ENCODE data around the gene GDAP1L1.

Gene GDAP1L1
- total RNA-seq, result 0.09 to 0.12 reads per million in 2 experiments

DNA sequence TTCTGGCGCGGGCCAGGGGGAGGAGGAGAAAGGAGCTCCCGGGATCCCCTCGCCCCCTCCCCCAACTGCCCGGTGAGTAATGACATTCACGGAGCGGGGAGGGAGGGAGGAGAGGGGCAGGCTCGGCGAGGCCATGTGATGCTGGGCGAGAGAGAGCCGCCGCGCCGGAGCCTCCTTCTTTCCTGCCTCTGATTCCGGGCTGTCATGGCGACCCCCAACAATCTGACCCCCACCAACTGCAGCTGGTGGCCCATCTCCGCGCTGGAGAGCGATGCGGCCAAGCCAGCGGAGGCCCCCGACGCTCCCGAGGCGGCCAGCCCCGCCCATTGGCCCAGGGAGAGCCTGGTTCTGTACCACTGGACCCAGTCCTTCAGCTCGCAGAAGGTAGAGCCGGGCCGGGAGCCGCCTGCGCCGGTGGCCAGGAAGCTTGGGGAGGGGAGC, at the start of gene GDAP1L1:
GDAP1L1 (plus strand) TSS at position 178 of the 441 bp plus-strand sequence; CDS start at position 205, 27 bp downstream.
- no peak for DNase-seq (ENCODE audit: low read depth)

- no peak for DNase-seq (ENCODE audit: low read depth)
Observed at GRCh38 chr20:44198872-44199271, 48.2 kb upstream of the GDAP1L1 start.

GRCh38 chr20:44199877-44200276, 47.2 kb upstream of the GDAP1L1 start:
- DNase-seq (ENCODE audit: low read depth), result no peak

- DNase-seq (ENCODE audit: low read depth), result no peak
Observed at GRCh38 chr20:44200371-44200770, 46.7 kb upstream of the GDAP1L1 start.

DNA sequence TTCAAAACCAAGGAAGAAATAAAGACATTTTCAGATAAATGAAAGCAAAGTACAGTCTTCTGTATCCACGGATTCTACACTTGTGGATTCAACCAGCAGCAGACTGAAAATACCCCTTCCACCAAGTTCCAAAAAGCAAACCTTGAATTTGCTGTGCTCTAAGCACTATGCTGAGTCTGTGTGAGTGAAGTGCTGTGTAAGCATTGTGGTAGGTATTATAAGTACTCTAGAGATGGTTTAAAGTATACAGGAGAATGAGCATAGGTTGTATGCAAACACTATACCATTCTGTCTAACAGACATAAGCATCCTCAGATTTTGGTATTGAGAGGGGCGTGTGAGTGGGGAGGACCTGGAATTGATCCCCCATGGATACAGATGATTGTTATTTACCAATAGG, 46.1 kb upstream of the GDAP1L1 start:
- DNase-seq (ENCODE audit: low read depth), result no peak

DNA sequence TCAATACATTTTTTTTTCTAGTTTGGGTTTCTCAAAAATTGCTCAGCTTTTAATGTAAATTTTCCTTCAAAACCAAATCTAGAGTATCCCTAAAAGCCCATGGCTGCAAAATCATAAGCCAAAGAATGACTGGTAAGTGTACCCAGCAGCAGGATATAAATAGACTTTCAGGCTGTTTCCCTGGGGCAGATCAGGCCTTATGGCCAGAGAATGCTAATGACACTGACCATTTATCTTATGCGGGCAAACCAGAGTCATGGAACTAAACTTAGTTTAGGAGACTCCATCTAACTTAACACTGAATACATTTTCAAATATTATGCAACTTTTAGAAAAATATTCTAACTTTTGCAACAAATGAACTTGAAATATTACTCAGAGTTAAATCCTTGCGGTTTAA, 43.9 kb upstream of the GDAP1L1 start:
- no peak for DNase-seq (ENCODE audit: low read depth)

DNA sequence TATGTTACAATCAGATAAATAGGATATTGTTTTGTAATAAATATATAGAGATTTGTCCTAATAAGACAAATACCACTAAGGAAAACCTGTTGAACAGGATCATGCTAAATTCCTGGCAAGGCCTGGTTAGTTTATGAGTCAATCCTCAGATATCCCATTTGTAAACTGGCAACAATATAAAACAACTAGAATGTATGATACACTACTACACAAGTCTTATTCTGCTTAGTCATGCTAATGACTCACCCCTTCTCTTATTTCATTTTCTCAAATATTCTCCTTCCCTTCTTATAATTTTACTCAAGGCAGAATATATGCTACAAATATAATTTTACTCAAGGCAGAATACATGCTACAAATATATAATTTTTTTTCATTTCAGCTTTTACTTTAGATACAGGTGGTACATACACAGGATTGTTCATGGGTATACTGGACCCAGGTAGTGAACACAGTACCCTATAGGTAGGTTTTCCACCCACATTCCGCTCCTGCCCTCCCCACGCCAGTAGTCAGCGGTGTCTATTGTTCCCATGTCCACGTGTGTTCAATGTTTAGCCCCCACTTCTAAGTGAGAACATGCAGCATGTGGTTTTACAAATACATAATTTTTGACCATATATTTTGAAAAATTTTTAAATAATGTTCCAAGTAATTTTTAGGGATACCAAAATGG, 42.8 kb upstream of the GDAP1L1 start:
- no peak for DNase-seq (ENCODE audit: low read depth)

- DNase-seq (ENCODE audit: low read depth), result no peak
Observed at GRCh38 chr20:44204832-44205215, 42.3 kb upstream of the GDAP1L1 start.

DNA sequence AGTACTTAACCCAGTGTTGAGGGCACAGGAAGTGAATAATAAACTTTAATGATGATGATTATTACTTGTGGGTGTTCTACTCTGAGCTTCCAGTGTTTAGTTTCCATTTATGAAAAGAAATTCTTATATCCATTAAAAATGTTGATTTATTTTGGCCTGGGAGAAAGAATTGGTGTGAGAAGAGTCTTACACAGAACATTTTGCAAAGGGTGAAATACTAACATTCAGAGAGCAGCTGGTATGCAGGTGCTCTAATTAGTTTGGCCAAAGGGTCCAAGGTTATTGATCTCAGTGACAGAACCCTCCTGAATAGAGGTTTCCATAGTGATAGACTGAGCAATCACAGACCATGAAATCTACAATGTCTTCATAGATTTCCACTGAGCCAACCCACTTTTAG, 41.0 kb upstream of the GDAP1L1 start:
- no peak for DNase-seq (ENCODE audit: low read depth)

GRCh38 chr20:44207126-44207723, 39.9 kb upstream of the GDAP1L1 start:
- DNase-seq (ENCODE audit: low read depth), result no peak

GRCh38 chr20:44208165-44208564, 38.9 kb upstream of the GDAP1L1 start:
- no peak for DNase-seq (ENCODE audit: low read depth)

DNA sequence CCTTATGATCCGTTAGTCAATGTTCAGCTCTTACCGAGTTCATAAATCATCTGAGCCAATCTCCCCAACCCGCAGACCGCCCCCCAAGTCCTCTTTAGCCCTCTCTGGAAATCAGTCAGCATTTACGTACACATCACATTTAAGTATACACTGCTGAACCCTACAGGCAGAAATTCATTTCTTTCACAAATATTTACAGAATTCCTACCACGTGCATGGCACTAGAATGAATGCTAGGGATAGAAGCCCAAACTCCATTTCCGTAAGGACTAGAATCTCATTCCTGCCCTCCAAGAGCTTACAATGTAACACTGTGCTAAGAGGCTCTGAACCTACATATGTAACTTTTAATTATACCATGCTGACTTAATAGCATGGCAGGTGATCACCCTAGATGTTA, 38.3 kb upstream of the GDAP1L1 start:
- no peak for DNase-seq (ENCODE audit: low read depth)

DNA sequence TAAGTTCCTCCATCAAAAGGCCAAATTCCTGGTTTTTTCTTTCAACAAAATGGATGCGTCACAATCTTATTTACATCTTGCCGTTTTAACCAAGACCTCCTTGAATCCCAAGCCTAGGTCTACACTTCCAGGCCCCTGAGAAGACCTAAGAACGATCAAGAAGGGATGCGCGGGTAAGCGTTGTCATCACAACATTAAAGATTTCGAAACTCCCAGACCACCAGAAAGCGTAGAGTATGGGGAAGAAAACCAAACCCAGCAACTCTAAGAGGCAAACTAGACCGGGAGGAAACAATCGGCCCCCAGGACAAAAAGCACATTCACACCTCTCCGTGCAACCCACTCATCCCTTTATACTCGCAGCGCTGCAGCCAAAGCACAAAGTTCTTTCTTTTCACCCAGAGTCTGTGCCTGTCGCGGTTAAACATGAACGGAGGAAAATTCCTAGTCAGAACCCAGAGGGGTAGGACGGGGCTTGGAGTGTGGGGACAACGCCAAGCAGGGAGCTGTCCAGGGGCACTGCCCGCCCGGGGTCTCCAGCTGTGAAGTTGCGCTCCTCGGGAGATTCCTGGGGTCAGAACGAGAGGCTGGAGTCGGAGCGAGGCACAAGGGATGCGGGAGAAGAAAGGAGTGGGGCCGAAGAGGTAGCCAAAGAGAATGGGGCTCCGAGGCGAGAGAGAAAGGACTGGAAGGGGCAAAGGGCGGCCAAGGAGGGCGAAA, 37.3 kb upstream of the GDAP1L1 start:
- DNase-seq (ENCODE audit: low read depth), result no peak

DNA sequence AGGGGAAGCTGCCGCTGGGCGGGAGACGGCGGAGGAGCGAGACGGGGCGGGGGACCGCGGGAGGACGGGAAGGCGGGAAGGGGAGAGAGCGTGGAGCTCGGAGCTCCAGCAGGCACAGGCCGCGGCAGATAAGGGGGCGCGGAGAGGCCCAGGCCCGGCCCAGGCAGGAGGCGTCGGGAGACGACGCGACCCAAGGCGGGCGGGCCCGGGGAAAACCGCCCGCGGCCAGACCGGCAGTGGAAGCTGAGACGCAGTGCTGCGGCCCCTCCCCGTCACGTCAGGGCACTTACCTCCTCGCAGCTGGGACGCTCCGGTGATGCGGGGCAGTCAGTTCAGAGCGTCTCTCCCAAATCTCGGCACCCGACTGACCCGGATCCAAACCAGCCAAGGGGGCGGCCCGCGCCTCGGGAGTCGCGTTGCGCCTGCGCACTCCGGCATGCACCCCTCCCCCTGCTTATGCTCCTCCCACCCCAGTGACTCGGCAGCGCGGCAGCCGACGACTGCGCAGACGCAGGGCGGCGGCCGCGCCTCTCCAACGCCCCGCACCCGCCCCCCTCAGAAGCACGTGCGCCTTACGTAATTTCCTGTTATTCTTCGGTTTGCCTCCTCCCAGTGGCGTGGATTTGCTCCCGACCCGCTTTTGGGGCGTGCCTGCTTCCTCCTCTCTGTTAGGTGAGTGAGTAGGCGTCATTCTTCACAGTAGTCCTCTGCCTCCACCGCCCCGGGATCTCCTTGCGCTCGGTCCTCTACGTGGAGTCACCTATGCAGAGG, 36.5 kb upstream of the GDAP1L1 start, which contains the start of gene OSER1:
OSER1 (minus strand) TSS at position 366 of the 771 bp plus-strand sequence. CDS start 3,814 bp downstream, outside the sequence.
- peak; percentile 98 for DNase-seq (ENCODE audit: low read depth)

GRCh38 chr20:44211177-44212039, 35.7 kb upstream of the GDAP1L1 start:
- DNase-seq (ENCODE audit: low read depth), result no peak

DNA sequence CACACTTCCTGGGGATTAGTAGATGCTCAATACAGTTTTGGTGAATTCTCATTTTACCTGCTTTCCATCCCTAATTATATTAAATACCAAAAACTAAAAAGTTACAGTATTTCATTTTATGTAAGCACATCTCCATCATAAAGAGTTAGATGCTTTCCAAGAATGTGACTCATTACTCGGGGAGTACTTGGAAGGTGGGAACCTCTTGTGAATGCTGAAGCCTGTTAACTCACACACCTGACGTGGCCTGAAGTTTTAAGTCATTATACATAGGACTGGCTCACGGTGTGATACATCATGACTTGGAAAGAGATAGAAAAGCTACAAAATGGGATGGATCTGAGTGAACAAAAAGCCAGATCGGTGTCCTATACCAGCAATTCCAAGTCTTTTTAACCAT, 34.3 kb upstream of the GDAP1L1 start:
- DNase-seq (ENCODE audit: low read depth), result no peak

GRCh38 chr20:44215125-44215524, 32.0 kb upstream of the GDAP1L1 start:
- peak; percentile 65 for DNase-seq (ENCODE audit: low read depth)

- peak; percentile 62 for DNase-seq (ENCODE audit: low read depth)
Observed at GRCh38 chr20:44217342-44218092, 29.6 kb upstream of the GDAP1L1 start.

GRCh38 chr20:44218446-44218845, 28.7 kb upstream of the GDAP1L1 start:
- DNase-seq (ENCODE audit: low read depth), result peak; percentile 39

DNA sequence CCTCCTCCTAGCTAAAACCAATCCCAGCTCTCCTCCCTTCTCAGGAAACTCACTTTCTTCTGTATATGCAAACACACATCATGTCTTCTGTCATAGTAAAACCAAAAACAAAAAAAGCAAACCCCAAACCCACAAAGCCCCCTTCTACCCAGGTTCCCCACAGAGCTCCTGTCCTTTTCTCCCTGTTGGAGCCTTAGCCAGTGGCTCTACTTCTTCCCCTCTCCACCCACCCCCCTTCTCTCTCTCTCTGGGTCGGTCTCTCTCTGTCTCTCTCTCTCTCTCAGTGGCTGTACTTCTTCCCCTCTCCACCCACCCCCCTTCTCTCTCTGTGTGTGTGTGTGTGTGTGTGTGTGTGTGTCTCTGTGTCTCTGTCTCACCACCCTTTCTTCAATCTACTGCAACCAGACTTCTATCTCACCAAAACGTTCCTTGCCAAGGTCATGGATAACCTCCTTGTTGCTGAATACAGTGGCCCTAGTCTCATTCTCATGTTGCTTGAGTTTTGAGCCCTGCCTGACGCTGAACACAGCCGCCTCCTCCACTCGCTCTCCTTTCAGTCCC, 27.9 kb upstream of the GDAP1L1 start:
- DNase-seq (ENCODE audit: low read depth), result no peak

Measured in T follicular helper cell (primary cell).